Activated CD4-positive, alpha-beta T cell treated with anti-CD3 and anti-CD28 coated beads, Interleukin-2, amount 10 ng/mL, durations not matched to agents 7 days and 5 days (primary cell): ENCODE measurements around the gene FLYWCH2. TPM values are rescaled to one million over a fixed set of nuclear protein-coding genes. Genes with fewer than 3 reads are reported as not detected.

Experiments used
- CTCF ChIA-PET: fragments of 350-600 bp; sonication (Branson Sonifier 250); formaldehyde crosslinking; loops from one replicate; lab custom pipeline; 2021; ENCODE audit warnings: antibody characterized with exemption; lab: Charles Lee
- POLR2A ChIA-PET: fragments of 350-600 bp; sonication (Branson Sonifier 250); formaldehyde crosslinking; loops from one replicate; lab custom pipeline; 2021; ENCODE audit warnings: antibody characterized with exemption; lab: Charles Lee
- DNase-seq: peaks from one replicate; pipeline ENCODE4 v3.0.0-alpha.2; 2020
- H3K27ac Mint-ChIP-seq: one replicate; pipeline ENCODE4 v1.8.0; 2021; ENCODE audit warnings: mild to moderate bottlenecking, moderate library complexity, mixed read lengths
- H3K27me3 Mint-ChIP-seq: one replicate; pipeline ENCODE4 v1.8.0; 2021; ENCODE audit warnings: mixed read lengths
- H3K36me3 Mint-ChIP-seq: one replicate; pipeline ENCODE4 v1.8.0; 2021; ENCODE audit warnings: low read depth, mixed read lengths
- H3K4me1 Mint-ChIP-seq: one replicate; pipeline ENCODE4 v1.8.0; 2021; ENCODE audit warnings: mixed read lengths
- H3K4me3 Mint-ChIP-seq: one replicate; pipeline ENCODE4 v1.8.0; 2021; ENCODE audit warnings: mild to moderate bottlenecking, moderate library complexity, mixed read lengths
- H3K9me3 Mint-ChIP-seq: one replicate; pipeline ENCODE4 v1.8.0; 2021; ENCODE audit warnings: mixed read lengths
- total RNA-seq, 2 experiments: library from RNA; stranded (reverse); gene quantifications; one replicate each; pipeline ENCODE4 v1.2.3, GENCODE V29; 2021

FLYWCH2 gene
- total RNA-seq, 2 experiments from 2014 or later = 16.8 to 21.0 TPM

- POLR2A ChIA-PET = no interaction called here
- H3K4me1 Mint-ChIP-seq = peaks cover 10% of the 10 kb centered on the region
- H3K27me3 Mint-ChIP-seq = peaks cover 4% of the 10 kb centered on the region
- no peak for DNase-seq
- CTCF ChIA-PET = interaction anchor here (0.6 to 1.8 kb wide), 10 partner anchors 9 to 154 kb away, joined by 3 to 5 read pairs (median 3); partner anchors contain the start of gene FLYWCH2
- H3K27ac Mint-ChIP-seq = peak overlapping the region; percentile 31
- H3K36me3 Mint-ChIP-seq = no peaks in the 10 kb centered on the region
- H3K9me3 Mint-ChIP-seq = no peaks in the 10 kb centered on the region
- no peak overlapping the region for H3K4me3 Mint-ChIP-seq
These were observed 8.7 kb upstream of the FLYWCH2 start for GRCh38 chr16:2874032-2874911.

GRCh38 chr16:2874912-2875362 lies 8.1 kb upstream of the FLYWCH2 start:
- peaks cover 7% of the 10 kb centered on the region for H3K27me3 Mint-ChIP-seq
- POLR2A ChIA-PET = no interaction called here

GRCh38 chr16:2879854-2880508 lies 3.0 kb upstream of the FLYWCH2 start:
- H3K9me3 Mint-ChIP-seq = no peaks in the 10 kb centered on the region
- no peak overlapping the region for H3K27ac Mint-ChIP-seq
- ChIA-PET CTCF (interaction anchor here (1.1 to 3.8 kb wide), 2 partner anchors 12 to 39 kb away, joined by 3 to 16 read pairs; no protein-coding TSS in a partner anchor), POLR2A (no interaction called here)
- H3K4me3 Mint-ChIP-seq = no peak overlapping the region
- no peaks in the 10 kb centered on the region for H3K36me3 Mint-ChIP-seq
- peaks cover 7% of the 10 kb centered on the region for H3K27me3 Mint-ChIP-seq
- H3K4me1 Mint-ChIP-seq = peaks cover 16% of the 10 kb centered on the region
- no peak for DNase-seq

More at GRCh38 chr16:2874912-2875362, 8.1 kb upstream of the FLYWCH2 start:
- H3K36me3 Mint-ChIP-seq = no peaks in the 10 kb centered on the region
- peak; percentile 69 for DNase-seq
- peaks cover 10% of the 10 kb centered on the region for H3K4me1 Mint-ChIP-seq
- CTCF ChIA-PET = interaction anchor here (0.6 to 1.8 kb wide), 9 partner anchors 8 to 153 kb away, joined by 3 to 5 read pairs (median 3); partner anchors contain the start of gene FLYWCH2
- no peak overlapping the region for H3K4me3 Mint-ChIP-seq
- no peaks in the 10 kb centered on the region for H3K9me3 Mint-ChIP-seq
- H3K27ac Mint-ChIP-seq = no peak overlapping the region

- H3K36me3 Mint-ChIP-seq = no peaks in the 10 kb centered on the region
- H3K9me3 Mint-ChIP-seq = no peaks in the 10 kb centered on the region
- CTCF ChIA-PET = interaction anchor here (0.7 to 2.1 kb wide), 11 partner anchors 7 to 1274 kb away, joined by 3 to 18 read pairs (median 4); partner anchors contain the start of gene FLYWCH1
- peaks cover 3% of the 10 kb centered on the region for H3K27me3 Mint-ChIP-seq
- DNase-seq = peak; percentile 33
- H3K27ac Mint-ChIP-seq = peak overlapping the region; percentile 93
- POLR2A ChIA-PET = no interaction called here
- H3K4me3 Mint-ChIP-seq = peak overlapping the region; percentile 80
- H3K4me1 Mint-ChIP-seq = peaks cover 14% of the 10 kb centered on the region
These were observed 999 bp upstream of the FLYWCH2 start for GRCh38 chr16:2881783-2882649.

GRCh38 chr16:2883458-2883908 lies 468 bp downstream of the FLYWCH2 start:
- no peaks in the 10 kb centered on the region for H3K9me3 Mint-ChIP-seq
- H3K4me3 Mint-ChIP-seq = peak overlapping the region; percentile 80
- H3K27me3 Mint-ChIP-seq = peaks cover 3% of the 10 kb centered on the region
- DNase-seq = peak; percentile 15
- ChIA-PET POLR2A (interaction anchor here (1.2 kb wide), 1 partner anchor 28 kb away, joined by 6 read pairs; the partner anchor contains the start of gene FLYWCH1), CTCF (interaction anchor here (0.6 to 2.1 kb wide), 9 partner anchors 9 to 75 kb away, joined by 3 to 18 read pairs (median 4); no protein-coding TSS in a partner anchor)
- H3K4me1 Mint-ChIP-seq = peaks cover 14% of the 10 kb centered on the region
- H3K36me3 Mint-ChIP-seq = no peaks in the 10 kb centered on the region
- peak overlapping the region; percentile 86 for H3K27ac Mint-ChIP-seq

- POLR2A ChIA-PET = no interaction called here
- Mint-ChIP-seq H3K9me3 (no peaks in the 10 kb centered on the region), H3K36me3 (no peaks in the 10 kb centered on the region), H3K27ac (peak overlapping the region; percentile 86), H3K4me3 (peak overlapping the region; percentile 80), H3K27me3 (peaks cover 3% of the 10 kb centered on the region), H3K4me1 (peaks cover 14% of the 10 kb centered on the region)
- DNase-seq = no peak
- CTCF ChIA-PET = interaction anchor here (0.6 to 2.1 kb wide), 4 partner anchors 16 to 45 kb away, joined by 3 to 18 read pairs (median 5); no protein-coding TSS in a partner anchor
These were observed 1.0 kb downstream of the FLYWCH2 start for GRCh38 chr16:2884041-2884451.

GRCh38 chr16:2894231-2894630 lies 11.2 kb downstream of the FLYWCH2 start:
- Mint-ChIP-seq H3K4me1 (no peaks in the 10 kb centered on the region), H3K9me3 (no peaks in the 10 kb centered on the region), H3K36me3 (no peaks in the 10 kb centered on the region), H3K27ac (no peak overlapping the region), H3K4me3 (no peak overlapping the region), H3K27me3 (no peaks in the 10 kb centered on the region)
- ChIA-PET CTCF (no interaction called here), POLR2A (no interaction called here)
- DNase-seq = no peak

- H3K36me3 Mint-ChIP-seq = no peaks in the 10 kb centered on the region
These were observed 12.8 kb downstream of the FLYWCH2 start for GRCh38 chr16:2895813-2896212.

GRCh38 chr16:2896480-2897010 lies 13.5 kb downstream of the FLYWCH2 start:
- ChIA-PET CTCF (no interaction called here), POLR2A (no interaction called here)
- Mint-ChIP-seq H3K4me1 (no peaks in the 10 kb centered on the region), H3K27ac (no peak overlapping the region), H3K36me3 (no peaks in the 10 kb centered on the region), H3K4me3 (no peak overlapping the region), H3K27me3 (no peaks in the 10 kb centered on the region), H3K9me3 (no peaks in the 10 kb centered on the region)
- DNase-seq = no peak

More at GRCh38 chr16:2895813-2896212, 12.8 kb downstream of the FLYWCH2 start:
- Mint-ChIP-seq H3K9me3 (no peaks in the 10 kb centered on the region), H3K4me1 (no peaks in the 10 kb centered on the region), H3K4me3 (no peak overlapping the region), H3K27ac (no peak overlapping the region), H3K27me3 (no peaks in the 10 kb centered on the region)
- CTCF ChIA-PET = interaction anchor here (0.9 kb wide), 1 partner anchor 31 kb away, joined by 3 read pairs; no protein-coding TSS in a partner anchor
- POLR2A ChIA-PET = no interaction called here
- no peak for DNase-seq

GRCh38 chr16:2897110-2897509 lies 14.1 kb downstream of the FLYWCH2 start:
- no peaks in the 10 kb centered on the region for H3K27me3 Mint-ChIP-seq
- H3K9me3 Mint-ChIP-seq = no peaks in the 10 kb centered on the region
- no peak for DNase-seq
- POLR2A ChIA-PET = no interaction called here
- no peak overlapping the region for H3K27ac Mint-ChIP-seq
- H3K36me3 Mint-ChIP-seq = no peaks in the 10 kb centered on the region
- CTCF ChIA-PET = no interaction called here
- no peak overlapping the region for H3K4me3 Mint-ChIP-seq
- H3K4me1 Mint-ChIP-seq = no peaks in the 10 kb centered on the region

- Mint-ChIP-seq H3K36me3 (no peaks in the 10 kb centered on the region), H3K9me3 (no peaks in the 10 kb centered on the region), H3K4me1 (peaks cover 6% of the 10 kb centered on the region), H3K27me3 (no peaks in the 10 kb centered on the region), H3K27ac (no peak overlapping the region), H3K4me3 (no peak overlapping the region)
- ChIA-PET CTCF (interaction anchor here (0.5 to 1.8 kb wide), 5 partner anchors 9 to 31 kb away, joined by 3 to 6 read pairs (median 6); partner anchors contain the start of gene FLYWCH2), POLR2A (no interaction called here)
- DNase-seq = no peak
These were observed 16.0 kb downstream of the FLYWCH2 start for GRCh38 chr16:2898831-2899563.
